ENCODE measurements around the gene MYO1D.

DNA sequence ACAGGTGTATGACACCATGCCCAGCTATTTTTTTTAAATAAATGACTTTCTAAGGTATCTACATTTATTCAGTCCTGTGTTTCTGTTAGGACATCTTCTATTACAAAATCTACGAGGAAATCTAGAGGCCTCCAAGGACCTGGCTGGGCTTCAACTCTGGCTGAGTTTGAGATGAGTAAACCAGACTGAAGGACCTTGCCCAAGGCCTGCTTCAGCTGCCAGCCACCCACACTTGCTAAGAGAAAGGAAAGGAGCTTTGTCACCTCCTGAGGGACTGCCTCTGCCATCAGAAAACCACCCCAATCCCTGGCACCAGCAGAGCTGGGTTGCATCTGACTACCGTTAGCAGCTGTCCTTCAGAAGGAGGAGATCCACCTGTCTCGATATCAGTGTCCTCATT is 1.3 kb upstream of the MYO1D start:
- TF ChIP-seq, protein P1, sequence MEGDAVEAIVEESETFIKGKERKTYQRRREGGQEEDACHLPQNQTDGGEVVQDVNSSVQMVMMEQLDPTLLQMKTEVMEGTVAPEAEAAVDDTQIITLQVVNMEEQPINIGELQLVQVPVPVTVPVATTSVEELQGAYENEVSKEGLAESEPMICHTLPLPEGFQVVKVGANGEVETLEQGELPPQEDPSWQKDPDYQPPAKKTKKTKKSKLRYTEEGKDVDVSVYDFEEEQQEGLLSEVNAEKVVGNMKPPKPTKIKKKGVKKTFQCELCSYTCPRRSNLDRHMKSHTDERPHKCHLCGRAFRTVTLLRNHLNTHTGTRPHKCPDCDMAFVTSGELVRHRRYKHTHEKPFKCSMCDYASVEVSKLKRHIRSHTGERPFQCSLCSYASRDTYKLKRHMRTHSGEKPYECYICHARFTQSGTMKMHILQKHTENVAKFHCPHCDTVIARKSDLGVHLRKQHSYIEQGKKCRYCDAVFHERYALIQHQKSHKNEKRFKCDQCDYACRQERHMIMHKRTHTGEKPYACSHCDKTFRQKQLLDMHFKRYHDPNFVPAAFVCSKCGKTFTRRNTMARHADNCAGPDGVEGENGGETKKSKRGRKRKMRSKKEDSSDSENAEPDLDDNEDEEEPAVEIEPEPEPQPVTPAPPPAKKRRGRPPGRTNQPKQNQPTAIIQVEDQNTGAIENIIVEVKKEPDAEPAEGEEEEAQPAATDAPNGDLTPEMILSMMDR (IDR thresholded peaks at IDR 0.05) = no peak
- TF ChIP-seq POLR2A (IDR thresholded peaks at IDR 0.05) = no peak

Data from adrenal gland (tissue), 5 donors.